Activated naive CD4-positive, alpha-beta T cell treated with anti-CD3 and anti-CD28 coated beads for 36 hours (primary cell): Measurements from ENCODE around the gene ZNF700. TPM values are rescaled to one million over a fixed set of nuclear protein-coding genes. Genes with fewer than 3 reads are reported as not detected.
A peak's percentile ranks its signal among the peaks of the same experiment; 100 is the strongest.
"Not testable (repeated sequence)": the region's sequence is repeated elsewhere in the genome, so short reads cannot be mapped to it uniquely, and the experiment has no call there.

ENCODE experiments used
- CTCF ChIA-PET: fragments of 350-600 bp; sonication (Branson Sonifier 250); formaldehyde crosslinking; loops from one replicate; lab custom pipeline; 2021; ENCODE audit warnings: antibody characterized with exemption; lab: Charles Lee
- DNase-seq: peaks from one replicate; pipeline ENCODE4 v3.0.0-alpha.2; 2020
- H3K27ac Mint-ChIP-seq: one replicate; pipeline ENCODE4 v1.8.0; 2021; ENCODE audit warnings: mild to moderate bottlenecking, mixed read lengths
- H3K27me3 Mint-ChIP-seq: one replicate; pipeline ENCODE4 v1.8.0; 2021; ENCODE audit warnings: low read depth, mixed read lengths
- H3K36me3 Mint-ChIP-seq: one replicate; pipeline ENCODE4 v1.8.0; 2021; ENCODE audit warnings: low read depth, mixed read lengths
- H3K4me1 Mint-ChIP-seq: one replicate; pipeline ENCODE4 v1.8.0; 2021; ENCODE audit warnings: low read depth, mixed read lengths
- H3K4me3 Mint-ChIP-seq: one replicate; pipeline ENCODE4 v1.8.0; 2021; ENCODE audit warnings: mild to moderate bottlenecking, moderate library complexity, mixed read lengths
- H3K9me3 Mint-ChIP-seq: one replicate; pipeline ENCODE4 v1.8.0; 2021; ENCODE audit warnings: mixed read lengths
- intact Hi-C: fragments of 100-400 bp; cut with micrococcal nuclease; formaldehyde crosslinking; loops from one replicate; pipeline ENCODE4 v1.15.1; 2023
- total RNA-seq, 2 experiments: library from RNA; stranded (reverse); gene quantifications; one replicate each; pipeline ENCODE4 v1.2.3, GENCODE V29; 2021

The ZNF700 gene
- total RNA-seq = 10 to 100 TPM; 12.3 to 12.4 TPM

GRCh38 chr19:11924886-11925650 lies at the start of gene ZNF700:
Gene ZNF700 (plus strand): TSS chr19:11925107. CDS start chr19:11925211, 104 bp downstream.
- peaks cover 32% of the 10 kb centered on the region for H3K4me1 Mint-ChIP-seq
- no peaks in the 10 kb centered on the region for H3K27me3 Mint-ChIP-seq
- H3K4me3 Mint-ChIP-seq = peak within 1 kb of the TSS; percentile 95
- CTCF ChIA-PET = interaction anchor here (0.5 to 3.9 kb wide), 13 partner anchors 9 to 231 kb away, joined by 3 to 70 read pairs (median 13); partner anchors contain the start of genes ZNF20, ZNF491, ZNF625 and ZNF763
- H3K27ac Mint-ChIP-seq = peak within 1 kb of the TSS; percentile 98
- peaks cover 3% of the 10 kb centered on the region for H3K9me3 Mint-ChIP-seq
- peak; percentile 98 for DNase-seq
- intact Hi-C loops = loop anchor here (1.0 to 5.0 kb wide), 9 partner anchors 38 to 407 kb away; partner anchors contain the start of genes ZNF491, ZNF69 and ZNF878
- H3K36me3 Mint-ChIP-seq = peaks cover 29% of the 10 kb centered on the region

GRCh38 chr19:11879687-11880266 lies 45.1 kb upstream of the ZNF700 start:
- H3K4me3 Mint-ChIP-seq, H3K9me3 Mint-ChIP-seq, H3K36me3 Mint-ChIP-seq, H3K27me3 Mint-ChIP-seq, H3K27ac Mint-ChIP-seq, H3K4me1 Mint-ChIP-seq: not testable (repeated sequence)
- CTCF ChIA-PET = interaction anchor here (0.5 to 2.8 kb wide), 11 partner anchors 12 to 636 kb away, joined by 3 to 13 read pairs (median 3); partner anchors contain the start of gene ZNF700
- peak; percentile 67 for DNase-seq
- intact Hi-C loops = loop anchor here (2.0 kb wide), 2 partner anchors 109 to 179 kb away; no protein-coding TSS in a partner anchor

- no peaks in the 10 kb centered on the region for H3K9me3 Mint-ChIP-seq
- H3K27ac Mint-ChIP-seq = no peak overlapping the region
- intact Hi-C loops = loop anchor here (2.0 kb wide), 2 partner anchors 108 to 178 kb away; no protein-coding TSS in a partner anchor
- H3K27me3 Mint-ChIP-seq = no peaks in the 10 kb centered on the region
- DNase-seq = no peak
- CTCF ChIA-PET = interaction anchor here (0.5 to 2.8 kb wide), 10 partner anchors 11 to 476 kb away, joined by 3 to 13 read pairs (median 6); partner anchors contain the start of gene ZNF700
- no peak overlapping the region for H3K4me3 Mint-ChIP-seq
- no peaks in the 10 kb centered on the region for H3K36me3 Mint-ChIP-seq
- H3K4me1 Mint-ChIP-seq = no peaks in the 10 kb centered on the region
Measured at GRCh38 chr19:11880598-11880997, 44.3 kb upstream of the ZNF700 start.

DNA sequence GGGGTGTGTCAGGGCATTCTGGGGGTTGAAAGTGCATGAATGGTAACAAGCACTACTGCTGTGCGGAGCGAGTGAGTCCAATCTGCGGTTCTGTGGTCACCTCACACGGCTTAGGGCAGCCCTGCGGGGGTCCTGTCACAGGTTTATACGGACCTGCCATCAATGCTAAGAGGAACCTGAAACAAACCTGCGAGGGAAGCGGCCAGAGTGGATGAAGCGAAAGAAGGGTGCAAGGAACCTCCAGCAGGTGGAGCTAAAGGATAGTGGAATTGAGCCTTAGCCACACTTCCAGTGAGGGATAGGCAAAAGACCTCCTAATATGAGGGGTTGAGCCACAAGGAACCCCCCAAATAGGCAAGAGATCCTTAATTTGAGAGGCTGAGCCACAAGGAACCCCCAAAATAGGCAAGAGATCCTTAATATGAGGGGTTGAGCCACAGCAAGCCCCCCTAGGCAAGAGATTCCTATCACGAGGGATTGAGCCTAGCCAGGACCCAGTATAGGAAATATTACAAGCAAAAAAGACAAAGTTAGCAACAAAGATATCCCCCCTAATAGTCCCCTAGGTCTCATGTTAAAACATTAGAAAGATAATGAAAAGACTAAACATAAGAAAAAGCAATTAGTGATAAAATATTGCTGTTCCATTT lies 43.6 kb upstream of the ZNF700 start:
- Mint-ChIP-seq H3K9me3 (peaks cover 2% of the 10 kb centered on the region), H3K4me3 (no peak overlapping the region)

DNA sequence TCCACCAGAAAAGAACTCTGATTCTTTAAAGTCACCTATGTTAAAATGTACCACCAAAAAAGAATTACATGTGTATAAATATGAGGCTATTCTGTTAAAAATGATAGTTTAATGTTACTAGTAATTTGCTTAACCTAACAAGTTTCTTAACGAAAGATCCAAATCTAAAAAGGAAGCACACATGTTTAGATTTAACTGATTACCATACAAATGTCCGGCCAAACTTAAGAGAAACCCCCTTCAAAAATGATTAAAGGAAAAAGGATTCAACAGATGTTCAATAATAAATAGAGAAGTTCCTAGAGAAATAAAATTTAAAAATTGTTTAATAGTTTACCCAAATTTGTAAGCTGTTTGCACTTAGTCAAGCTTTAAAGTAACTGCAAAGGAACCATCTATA lies 42.3 kb upstream of the ZNF700 start:
- Mint-ChIP-seq H3K36me3 (no peaks in the 10 kb centered on the region), H3K9me3 (peaks cover 5% of the 10 kb centered on the region), H3K4me3 (no peak overlapping the region), H3K4me1 (peaks cover 3% of the 10 kb centered on the region), H3K27me3 (no peaks in the 10 kb centered on the region), H3K27ac (no peak overlapping the region)
- CTCF ChIA-PET = interaction anchor here (0.8 to 3.9 kb wide), 6 partner anchors 32 to 208 kb away, joined by 3 to 19 read pairs (median 6); partner anchors contain the start of genes ZNF491 and ZNF700
- no peak for DNase-seq
- intact Hi-C loops = no loop called here

More for the DNA sequence above, 43.6 kb upstream of the ZNF700 start:
- CTCF ChIA-PET = interaction anchor here (1.0 to 2.8 kb wide), 6 partner anchors 11 to 157 kb away, joined by 3 to 13 read pairs (median 6); partner anchors contain the start of gene ZNF700
- no peaks in the 10 kb centered on the region for H3K27me3 Mint-ChIP-seq
- no peaks in the 10 kb centered on the region for H3K4me1 Mint-ChIP-seq
- intact Hi-C loops = loop anchor here (1.0 to 2.0 kb wide), 5 partner anchors 83 to 260 kb away; no protein-coding TSS in a partner anchor
- no peaks in the 10 kb centered on the region for H3K36me3 Mint-ChIP-seq
- DNase-seq = peak; percentile 78
- H3K27ac Mint-ChIP-seq = no peak overlapping the region

DNA sequence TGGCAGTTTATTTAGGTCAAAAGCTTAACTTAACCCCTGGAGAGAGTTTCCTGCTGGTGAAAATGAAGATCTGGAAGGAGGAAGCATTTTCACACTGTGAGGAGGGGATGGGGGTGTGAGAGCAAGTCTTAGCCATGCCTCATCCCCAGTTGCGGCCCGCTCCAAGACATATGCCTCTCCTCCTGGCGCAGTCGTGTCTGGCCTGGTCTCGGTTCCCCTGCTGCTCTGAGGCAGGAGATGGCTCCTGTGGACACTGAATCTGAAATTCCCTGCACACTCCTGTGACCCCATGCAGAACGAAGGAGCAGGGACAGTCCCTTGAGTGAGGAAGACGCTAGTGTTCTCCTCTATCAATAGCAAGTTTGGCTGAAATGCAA lies 37.7 kb upstream of the ZNF700 start:
- Mint-ChIP-seq H3K27ac (no peak overlapping the region), H3K9me3 (peaks cover 5% of the 10 kb centered on the region), H3K36me3 (no peaks in the 10 kb centered on the region), H3K27me3 (no peaks in the 10 kb centered on the region), H3K4me3 (peak overlapping the region; percentile 78), H3K4me1 (peaks cover 16% of the 10 kb centered on the region)
- intact Hi-C loops = loop anchor here (2.0 kb wide), 1 partner anchor 38 kb away; the partner anchor contains the start of gene ZNF700
- DNase-seq = no peak
- CTCF ChIA-PET = interaction anchor here (0.6 to 1.9 kb wide), 3 partner anchors 37 to 448 kb away, joined by 3 to 5 read pairs (median 4); no protein-coding TSS in a partner anchor

DNA sequence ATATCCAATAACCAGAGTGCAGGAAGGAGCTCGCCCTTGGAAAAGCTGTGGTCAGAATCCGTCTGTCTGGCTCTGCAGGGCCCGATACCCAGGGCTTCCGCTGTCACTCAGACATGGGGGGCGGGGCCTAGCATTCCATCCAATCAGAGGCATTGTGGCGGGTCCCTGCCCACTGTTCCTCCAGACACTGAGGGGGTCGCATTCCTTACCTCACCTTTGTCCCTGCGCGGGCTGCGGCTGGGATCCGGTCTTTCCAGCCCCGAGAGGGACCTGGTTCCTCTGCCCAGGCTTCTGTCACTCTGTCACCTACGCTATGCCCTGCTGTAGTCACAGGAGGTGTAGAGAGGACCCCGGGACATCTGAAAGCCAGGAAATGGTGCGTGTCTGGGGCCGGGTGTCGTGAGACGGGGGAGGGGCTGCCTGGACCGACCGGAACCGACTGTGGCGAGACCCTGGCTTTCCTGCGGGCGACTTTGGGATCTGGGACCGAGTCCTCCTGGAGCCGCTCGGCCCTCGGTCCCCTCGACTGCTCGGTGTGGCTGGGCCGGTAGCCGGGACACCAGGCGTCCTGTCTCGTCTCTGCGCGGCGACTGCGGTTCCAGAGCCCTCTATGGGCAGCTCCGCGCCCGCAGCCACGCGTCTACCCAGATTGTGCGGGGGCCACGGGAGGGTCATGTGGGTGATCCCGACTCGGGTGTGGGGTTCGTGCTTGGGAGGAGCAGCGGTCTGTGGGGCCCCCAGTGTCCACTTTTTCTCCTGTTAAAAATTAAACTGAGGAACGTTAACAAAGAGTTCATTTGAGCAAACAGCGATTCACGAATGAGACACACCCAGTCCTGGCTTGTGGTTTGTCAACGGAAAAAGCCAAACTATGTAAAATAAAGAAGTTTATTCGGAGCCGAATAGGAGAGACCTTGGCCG lies 37.0 kb upstream of the ZNF700 start, which contains the start of gene ZNF69:
ZNF69 (plus strand) TSS at position 172 of the 921 bp plus-strand sequence; CDS start at position 314, 142 bp downstream.
- H3K27ac Mint-ChIP-seq = peak within 1 kb of the TSS; percentile 10
- peak; percentile 69 for DNase-seq
- H3K9me3 Mint-ChIP-seq = peaks cover 5% of the 10 kb centered on the region
- peaks cover 16% of the 10 kb centered on the region for H3K4me1 Mint-ChIP-seq
- H3K36me3 Mint-ChIP-seq = no peaks in the 10 kb centered on the region
- H3K27me3 Mint-ChIP-seq = no peaks in the 10 kb centered on the region
- intact Hi-C loops = loop anchor here (2.0 kb wide), 1 partner anchor 37 kb away; the partner anchor contains the start of gene ZNF700
- CTCF ChIA-PET = interaction anchor here (0.6 to 1.9 kb wide), 4 partner anchors 36 to 448 kb away, joined by 3 to 5 read pairs (median 4); no protein-coding TSS in a partner anchor
- H3K4me3 Mint-ChIP-seq = peak within 1 kb of the TSS; percentile 78

- H3K27ac Mint-ChIP-seq, intact Hi-C loops, H3K36me3 Mint-ChIP-seq, CTCF ChIA-PET, H3K4me3 Mint-ChIP-seq, DNase-seq, H3K9me3 Mint-ChIP-seq, H3K27me3 Mint-ChIP-seq: not testable (repeated sequence)
- peaks cover 16% of the 10 kb centered on the region for H3K4me1 Mint-ChIP-seq
Measured at GRCh38 chr19:11889901-11890300, 35.0 kb upstream of the ZNF700 start.

GRCh38 chr19:11890634-11891033 lies 34.3 kb upstream of the ZNF700 start:
- DNase-seq = no peak
- Mint-ChIP-seq H3K27ac (no peak overlapping the region), H3K4me3 (no peak overlapping the region), H3K4me1 (peaks cover 16% of the 10 kb centered on the region), H3K9me3 (peaks cover 11% of the 10 kb centered on the region), H3K27me3 (no peaks in the 10 kb centered on the region), H3K36me3 (peaks cover 13% of the 10 kb centered on the region)
- intact Hi-C loops = no loop called here
- CTCF ChIA-PET = no interaction called here

GRCh38 chr19:11894851-11895250 lies 30.1 kb upstream of the ZNF700 start:
- Mint-ChIP-seq H3K4me3 (no peak overlapping the region), H3K9me3 (peaks cover 19% of the 10 kb centered on the region), H3K36me3 (peaks cover 27% of the 10 kb centered on the region), H3K4me1 (no peaks in the 10 kb centered on the region), H3K27ac (no peak overlapping the region), H3K27me3 (no peaks in the 10 kb centered on the region)
- CTCF ChIA-PET = no interaction called here
- DNase-seq = no peak
- intact Hi-C loops = no loop called here

GRCh38 chr19:11902228-11902627 lies 22.7 kb upstream of the ZNF700 start:
- CTCF ChIA-PET = no interaction called here
- H3K9me3 Mint-ChIP-seq = peaks cover 55% of the 10 kb centered on the region
- H3K4me1 Mint-ChIP-seq = no peaks in the 10 kb centered on the region
- intact Hi-C loops = no loop called here
- H3K4me3 Mint-ChIP-seq = no peak overlapping the region
- peaks cover 61% of the 10 kb centered on the region for H3K36me3 Mint-ChIP-seq
- no peak overlapping the region for H3K27ac Mint-ChIP-seq
- DNase-seq = no peak
- H3K27me3 Mint-ChIP-seq = no peaks in the 10 kb centered on the region
